HG03565 (cell line): Measurements from ENCODE around the gene OR52M1.

Source experiments
- ATAC-seq: cut with Tn5 transposase; IDR thresholded peaks from one replicate; pipeline ENCODE4 v1.9.1; 2021; ENCODE audit warnings: mild to moderate bottlenecking, moderate library complexity; ENCODE audit not compliant: unreplicated experiment

Gene OR52M1

DNA sequence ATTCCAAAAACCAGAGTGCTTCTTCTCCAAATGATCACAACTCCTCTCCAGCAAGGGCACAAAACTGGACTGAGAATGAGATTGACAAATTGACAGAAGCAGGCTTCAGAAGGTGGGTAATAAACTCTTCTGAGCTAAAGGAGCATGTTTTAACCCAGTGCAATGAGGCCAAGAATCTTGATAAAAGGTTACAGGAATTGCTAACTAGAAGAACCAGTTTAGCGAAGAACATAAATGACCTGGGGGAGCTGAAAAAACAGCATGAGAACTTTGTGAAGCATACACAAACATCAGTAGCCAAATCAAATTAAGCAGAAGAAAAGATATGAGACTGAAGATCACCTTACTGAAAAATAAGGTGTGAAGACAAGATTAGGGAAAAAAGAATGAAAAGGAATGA is 15.5 kb downstream of the OR52M1 start:
- ATAC-seq, result no peak

DNA sequence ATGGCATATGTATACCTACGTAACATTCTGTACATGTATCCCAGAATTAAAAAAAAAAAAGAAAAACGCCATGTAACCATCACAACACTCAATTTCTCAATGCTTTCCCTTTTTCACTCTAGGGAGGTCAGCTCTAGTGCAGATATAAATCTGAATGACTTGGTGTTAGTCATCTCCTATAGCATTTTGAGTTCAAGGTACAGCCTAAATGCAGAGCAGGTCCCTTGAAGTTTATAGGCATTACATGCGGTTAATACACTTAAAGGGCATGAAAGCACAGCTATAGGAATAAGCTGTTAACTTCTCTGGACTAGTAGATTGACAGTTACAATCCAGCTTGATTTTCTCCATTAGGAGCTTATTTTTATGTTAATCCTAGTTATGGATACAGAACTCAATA is 20.4 kb downstream of the OR52M1 start:
- ATAC-seq, result no peak

DNA sequence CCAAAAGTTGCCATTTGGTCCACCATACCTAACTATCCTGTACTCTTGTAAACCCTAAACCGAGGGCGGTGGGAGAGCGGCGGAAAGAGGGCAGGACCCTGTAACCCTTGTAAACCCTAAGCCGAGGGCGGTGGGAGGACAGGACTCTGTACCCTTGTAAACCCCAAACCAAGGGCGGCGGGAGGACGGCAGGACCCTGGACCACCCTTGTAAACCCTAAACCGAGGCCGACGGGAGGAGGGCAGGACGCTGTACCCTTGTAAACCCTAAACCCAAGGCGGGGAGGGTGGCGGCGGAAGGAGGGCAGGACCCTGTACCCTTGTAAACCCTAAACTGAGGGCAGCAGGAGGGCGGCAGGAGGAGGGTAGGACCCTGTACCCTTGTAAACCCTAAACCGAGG is 24.1 kb downstream of the OR52M1 start:
- no peak for ATAC-seq

DNA sequence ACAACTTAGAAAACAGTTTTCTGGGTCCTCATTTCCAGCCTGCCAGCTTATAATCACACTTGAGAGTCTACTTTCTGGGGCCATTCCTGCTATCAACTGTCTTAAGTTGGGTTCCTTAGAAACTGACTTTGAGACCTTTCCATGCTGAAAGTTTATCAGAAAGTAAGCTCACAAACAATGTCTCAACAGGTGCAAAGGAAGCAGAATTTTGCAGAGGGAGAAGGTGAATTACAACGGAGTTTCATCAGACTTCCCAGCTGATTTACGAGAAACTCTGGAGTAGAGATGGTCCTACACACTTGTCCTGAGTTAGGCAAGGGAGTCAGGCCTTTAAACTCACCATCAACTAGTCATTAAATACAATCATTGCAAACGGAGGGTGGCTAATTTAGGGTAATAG is 31.9 kb downstream of the OR52M1 start:
- ATAC-seq, result no peak

DNA sequence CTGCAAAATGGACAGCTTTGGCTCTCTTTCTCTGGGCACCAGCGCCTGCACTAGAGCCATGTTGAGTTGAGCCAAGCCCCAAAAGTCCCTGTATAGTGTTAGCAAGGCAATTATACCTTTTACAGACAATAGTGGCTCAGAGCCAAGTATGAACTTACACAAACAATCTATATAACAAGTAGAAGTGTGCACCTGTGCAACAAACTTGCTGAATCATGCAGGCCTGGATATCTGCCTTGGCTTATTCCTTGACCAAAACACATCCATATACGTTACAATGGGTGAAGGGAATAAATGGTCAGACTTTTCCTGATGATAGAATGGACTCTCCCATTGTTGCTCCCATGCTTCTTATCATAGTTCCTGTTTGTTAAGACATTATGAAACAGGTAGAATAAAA is 32.8 kb downstream of the OR52M1 start:
- no peak for ATAC-seq

DNA sequence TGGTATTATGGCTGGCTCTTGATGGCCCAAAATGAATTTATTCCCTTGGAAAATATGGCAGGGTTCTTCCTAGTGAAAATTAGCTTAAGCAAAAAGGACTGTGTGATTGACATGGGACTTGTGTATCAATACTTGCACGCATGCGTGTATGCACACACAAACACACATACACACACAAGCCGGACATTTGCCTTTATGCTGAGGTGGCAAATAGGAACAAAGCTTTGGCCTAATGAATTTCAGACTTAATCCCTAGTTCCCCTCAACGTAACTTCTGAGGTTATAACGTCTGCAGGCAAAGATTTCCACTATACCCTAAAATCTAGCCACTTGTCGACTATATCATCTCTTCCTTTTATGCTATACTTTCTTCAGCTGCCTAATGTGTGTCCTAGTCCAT is 33.6 kb downstream of the OR52M1 start:
- ATAC-seq, result no peak

DNA sequence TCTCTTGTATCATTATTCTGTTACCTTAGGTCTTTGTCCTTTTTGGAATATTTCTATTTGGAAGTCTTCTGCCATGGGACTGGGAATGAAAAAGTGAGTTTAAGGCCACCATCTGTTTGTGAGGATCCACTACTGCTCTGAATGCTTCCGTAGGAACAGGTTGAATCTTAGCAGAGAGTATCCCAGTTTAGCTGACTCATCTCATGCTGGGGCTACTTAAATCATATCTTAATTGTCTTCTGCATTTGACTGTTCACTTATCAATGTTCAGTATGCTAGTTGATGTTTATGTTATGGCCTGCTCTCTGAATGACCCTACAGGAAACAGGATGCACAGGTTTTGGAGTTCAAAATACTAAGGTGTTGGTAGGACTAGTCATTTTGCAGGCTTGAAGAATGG is 35.1 kb downstream of the OR52M1 start:
- ATAC-seq, result no peak

DNA sequence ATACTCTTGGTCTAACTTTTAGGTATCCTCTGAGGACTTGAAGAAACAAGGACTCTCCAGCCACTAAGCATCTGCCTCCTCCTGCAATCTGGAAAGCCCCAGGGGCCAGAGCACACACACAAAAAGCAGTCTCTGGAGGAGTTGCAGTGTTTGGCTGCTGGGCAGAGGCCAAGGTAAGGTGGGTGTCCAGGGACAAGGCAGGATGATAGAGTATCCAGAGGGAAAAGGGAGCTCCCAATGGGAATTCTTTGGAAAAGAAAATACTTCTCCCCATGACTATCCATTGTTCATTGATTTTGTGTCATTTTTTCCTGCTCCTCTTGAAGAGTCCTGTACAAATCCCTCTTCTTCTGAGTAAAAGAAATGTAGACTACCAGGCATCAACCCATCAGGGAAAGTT is 36.5 kb downstream of the OR52M1 start, which contains the start of gene OR52I2:
TSS of gene OR52I2 (plus strand) at position 301 of the 400 bp plus-strand sequence.
- ATAC-seq, result no peak

DNA sequence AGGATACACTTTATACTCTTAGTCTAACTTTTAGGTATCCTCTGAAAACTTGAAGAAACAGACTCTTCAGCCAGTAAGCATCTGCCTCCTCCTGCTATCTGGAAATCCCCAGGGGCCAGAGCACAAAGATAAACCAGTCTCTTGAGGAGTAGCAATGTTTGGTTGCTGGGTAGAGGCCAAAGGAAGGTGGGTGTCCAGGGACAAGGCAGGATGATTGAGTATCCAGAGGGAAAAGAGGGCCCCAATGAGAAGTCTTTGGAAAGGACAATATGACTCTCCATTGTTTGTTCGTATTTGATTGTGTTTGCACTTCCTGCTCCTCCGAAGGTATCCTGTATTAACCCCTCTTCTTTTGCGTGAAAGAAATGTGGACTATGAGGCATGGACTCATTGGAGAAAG is 44.0 kb downstream of the OR52M1 start:
- no peak for ATAC-seq

DNA sequence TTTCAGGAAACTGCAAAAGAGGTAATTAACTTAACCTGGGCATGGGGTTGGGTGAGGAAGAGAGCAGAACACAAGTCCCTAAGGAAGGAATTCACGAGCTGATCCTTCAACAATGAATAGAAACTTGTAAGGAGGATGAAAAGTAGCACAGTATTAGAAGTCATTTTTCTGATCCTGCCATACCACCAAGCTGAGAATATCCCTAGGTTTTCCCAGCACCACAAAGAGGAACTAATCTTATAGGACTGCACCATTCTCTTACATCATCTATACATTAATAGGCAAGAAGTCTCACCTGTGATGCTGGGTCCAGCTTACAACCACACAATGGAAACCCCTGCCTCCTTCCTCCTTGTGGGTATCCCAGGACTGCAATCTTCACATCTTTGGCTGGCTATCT is 48.7 kb downstream of the OR52M1 start, which contains the start of gene OR52I1:
TSS of gene OR52I1 (plus strand) at position 301 of the 400 bp plus-strand sequence. CDS start at position 301, 0 bp downstream.
- no peak for ATAC-seq
